Measurements from ENCODE around the gene PERCC1. TPM values are rescaled to one million over a fixed set of nuclear protein-coding genes. Genes with fewer than 3 reads are reported as not detected.

The PERCC1 gene
- total RNA-seq, 1 experiment from 2014 or later, result not detected

DNA sequence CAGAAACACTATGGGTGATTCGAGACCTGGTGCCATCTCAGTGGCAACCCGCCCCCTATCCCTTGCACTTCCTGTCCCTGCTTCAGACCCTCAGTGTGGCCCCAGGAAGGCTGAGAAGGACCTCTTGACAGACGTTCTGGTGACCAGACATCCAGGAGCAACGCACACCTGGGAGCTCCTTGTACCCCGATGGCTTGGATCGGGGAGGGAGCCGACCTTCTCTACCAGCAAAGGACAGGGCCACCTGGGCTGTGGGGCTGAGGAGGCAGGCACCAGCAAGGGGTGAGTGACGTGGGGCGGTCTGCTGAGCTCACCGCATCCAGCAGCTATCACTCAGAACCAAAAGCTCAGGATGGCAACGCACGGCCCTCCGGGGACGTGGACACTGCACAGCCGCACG lies 43.5 kb upstream of the PERCC1 start:
- H3K27ac Mint-ChIP-seq (ENCODE audit: unreplicated experiment), result no peak overlapping the region
- no peaks in the 10 kb centered on the region for H3K9me3 Mint-ChIP-seq (ENCODE audit: low read depth, unreplicated experiment)
- no peaks in the 10 kb centered on the region for H3K4me1 Mint-ChIP-seq (ENCODE audit: low read depth, unreplicated experiment)
- DNase-seq, result no peak
- no peaks in the 10 kb centered on the region for H3K27me3 Mint-ChIP-seq (ENCODE audit: unreplicated experiment)
- TF ChIP-seq CTCF (IDR thresholded peaks at IDR 0.05; ENCODE audit: unreplicated experiment), result no peak
- peaks cover 7% of the 10 kb centered on the region for H3K36me3 Mint-ChIP-seq (ENCODE audit: insufficient read depth, unreplicated experiment)
- no TSS peak for BruUV-seq (replicated peaks)
- CTCF ChIA-PET, result interaction anchor here (0.6 kb wide), 1 partner anchor 474 kb away, joined by 7 read pairs; no protein-coding TSS in a partner anchor
- no peak overlapping the region for H3K4me3 Mint-ChIP-seq (ENCODE audit: low read depth, unreplicated experiment)
- intact Hi-C loops (cut with micrococcal nuclease; ENCODE audit: unreplicated experiment), result no loop called here

DNA sequence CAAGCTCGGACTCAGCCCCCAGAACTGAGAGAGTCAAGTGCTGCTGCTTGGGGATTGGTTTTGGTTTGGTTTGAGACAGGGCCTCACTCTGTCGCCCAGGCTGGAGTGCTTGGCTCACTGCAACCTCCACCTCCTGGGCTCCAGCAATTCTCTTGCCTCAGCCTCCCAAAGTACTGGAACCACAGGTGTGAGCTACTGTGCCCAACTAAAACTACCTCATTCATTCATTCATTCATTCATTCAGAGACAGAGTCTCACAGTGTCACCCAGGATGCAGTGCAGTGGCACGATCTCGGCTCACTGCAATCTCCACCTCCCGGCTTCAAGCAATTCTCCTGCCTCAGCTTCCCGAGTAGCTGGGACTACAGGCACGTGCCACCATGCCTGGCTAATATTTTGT lies 41.1 kb upstream of the PERCC1 start:
- BruUV-seq (replicated peaks), result no TSS peak
- no peaks in the 10 kb centered on the region for H3K27me3 Mint-ChIP-seq (ENCODE audit: unreplicated experiment)
- intact Hi-C loops (cut with micrococcal nuclease; ENCODE audit: unreplicated experiment), result no loop called here
- CTCF ChIA-PET, result interaction anchor here (0.6 kb wide), 1 partner anchor 37 kb away, joined by 3 read pairs; no protein-coding TSS in a partner anchor
- no peak for DNase-seq
- no peaks in the 10 kb centered on the region for H3K4me1 Mint-ChIP-seq (ENCODE audit: low read depth, unreplicated experiment)
- H3K9me3 Mint-ChIP-seq (ENCODE audit: low read depth, unreplicated experiment), result no peaks in the 10 kb centered on the region
- H3K36me3 Mint-ChIP-seq (ENCODE audit: insufficient read depth, unreplicated experiment), result peaks cover 15% of the 10 kb centered on the region
- H3K27ac Mint-ChIP-seq (ENCODE audit: unreplicated experiment), result no peak overlapping the region
- no peak overlapping the region for H3K4me3 Mint-ChIP-seq (ENCODE audit: low read depth, unreplicated experiment)
- no peak for TF ChIP-seq CTCF (IDR thresholded peaks at IDR 0.05; ENCODE audit: unreplicated experiment)

GRCh38 chr16:1390239-1390779 lies 40.6 kb upstream of the PERCC1 start:
- peaks cover 15% of the 10 kb centered on the region for H3K36me3 Mint-ChIP-seq (ENCODE audit: insufficient read depth, unreplicated experiment)
- no peak overlapping the region for H3K27ac Mint-ChIP-seq (ENCODE audit: unreplicated experiment)
- BruUV-seq (replicated peaks), result no TSS peak
- no peak overlapping the region for H3K4me3 Mint-ChIP-seq (ENCODE audit: low read depth, unreplicated experiment)
- no peaks in the 10 kb centered on the region for H3K27me3 Mint-ChIP-seq (ENCODE audit: unreplicated experiment)
- no peak for DNase-seq
- H3K9me3 Mint-ChIP-seq (ENCODE audit: low read depth, unreplicated experiment), result no peaks in the 10 kb centered on the region
- CTCF ChIA-PET, result no interaction called here
- H3K4me1 Mint-ChIP-seq (ENCODE audit: low read depth, unreplicated experiment), result no peaks in the 10 kb centered on the region
- intact Hi-C loops (cut with micrococcal nuclease; ENCODE audit: unreplicated experiment), result no loop called here
- no peak for TF ChIP-seq CTCF (IDR thresholded peaks at IDR 0.05; ENCODE audit: unreplicated experiment)

DNA sequence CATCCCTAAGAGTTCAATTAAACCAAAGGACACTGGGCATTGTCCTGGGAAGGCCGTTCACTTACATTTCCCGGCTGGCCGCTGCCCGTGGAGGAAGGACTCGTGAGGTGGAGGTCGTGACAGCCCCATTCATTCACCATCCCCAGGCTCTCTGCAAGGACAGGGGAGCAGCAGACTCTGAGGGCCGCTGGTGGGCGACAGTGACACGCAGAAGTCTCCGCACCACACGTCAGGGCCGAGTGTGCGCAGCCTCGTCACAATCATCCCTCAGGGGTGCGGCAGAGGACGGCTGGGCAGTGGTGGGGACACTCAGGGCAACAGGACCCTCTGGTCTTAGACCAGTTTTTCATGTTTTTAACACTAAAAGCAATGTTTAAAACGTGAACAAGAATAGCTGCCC lies 38.1 kb upstream of the PERCC1 start:
- Mint-ChIP-seq H3K27ac (ENCODE audit: unreplicated experiment) (no peak overlapping the region), H3K4me1 (ENCODE audit: low read depth, unreplicated experiment) (no peaks in the 10 kb centered on the region), H3K36me3 (ENCODE audit: insufficient read depth, unreplicated experiment) (peaks cover 9% of the 10 kb centered on the region), H3K4me3 (ENCODE audit: low read depth, unreplicated experiment) (no peak overlapping the region), H3K27me3 (ENCODE audit: unreplicated experiment) (no peaks in the 10 kb centered on the region), H3K9me3 (ENCODE audit: low read depth, unreplicated experiment) (no peaks in the 10 kb centered on the region)
- CTCF ChIA-PET, result no interaction called here
- BruUV-seq (replicated peaks), result no TSS peak
- intact Hi-C loops (cut with micrococcal nuclease; ENCODE audit: unreplicated experiment), result no loop called here
- DNase-seq, result no peak
- no peak for TF ChIP-seq CTCF (IDR thresholded peaks at IDR 0.05; ENCODE audit: unreplicated experiment)
